Spleen (tissue), 7 donors: ENCODE data around the gene RGS14.

ENCODE experiments used
- POLR2A ChIP-seq, 3 donors: fragments of 450-650 bp; IDR thresholded peaks; one replicate each; pipeline ENCODE4 v1.5.1; 2017; ENCODE audit warnings: antibody characterized with exemption in 3 of 3, mild to moderate bottlenecking in 1 of 3
- POLR2AphosphoS5 ChIP-seq, 3 donors: sonication (generic); formaldehyde crosslinking; IDR thresholded peaks; one replicate each; pipeline ENCODE4 v1.5.1; 2017; ENCODE audit warnings: antibody characterized with exemption in 3 of 3
- TF ChIP-seq, protein P1 (sequence below), 11 experiments: fragments of 200-600 bp in 7 of 11; fragments of 450-650 bp in 4 of 11; sonication (generic) in 4 of 11; IDR thresholded peaks in 8 of 11; conservative IDR thresholded peaks in 3 of 11; 1 replicate in 7 of 11; 2 replicates in 4 of 11; pipeline versions ENCODE4 v1.4.0 to v1.8.0; 2016 to 2021; ENCODE audit warnings: antibody characterized with exemption in 11 of 11, inconsistent platforms in 4 of 11, mild to moderate bottlenecking in 1 of 11
- donor health status: DM: no; HTN: no; CAD: no; lungs with moderate emphysema.
- donor health status: DM: no; HTN: no; CAD: no.
- donor health status: DM: no; HTN: no; CAD: no.

DNA sequence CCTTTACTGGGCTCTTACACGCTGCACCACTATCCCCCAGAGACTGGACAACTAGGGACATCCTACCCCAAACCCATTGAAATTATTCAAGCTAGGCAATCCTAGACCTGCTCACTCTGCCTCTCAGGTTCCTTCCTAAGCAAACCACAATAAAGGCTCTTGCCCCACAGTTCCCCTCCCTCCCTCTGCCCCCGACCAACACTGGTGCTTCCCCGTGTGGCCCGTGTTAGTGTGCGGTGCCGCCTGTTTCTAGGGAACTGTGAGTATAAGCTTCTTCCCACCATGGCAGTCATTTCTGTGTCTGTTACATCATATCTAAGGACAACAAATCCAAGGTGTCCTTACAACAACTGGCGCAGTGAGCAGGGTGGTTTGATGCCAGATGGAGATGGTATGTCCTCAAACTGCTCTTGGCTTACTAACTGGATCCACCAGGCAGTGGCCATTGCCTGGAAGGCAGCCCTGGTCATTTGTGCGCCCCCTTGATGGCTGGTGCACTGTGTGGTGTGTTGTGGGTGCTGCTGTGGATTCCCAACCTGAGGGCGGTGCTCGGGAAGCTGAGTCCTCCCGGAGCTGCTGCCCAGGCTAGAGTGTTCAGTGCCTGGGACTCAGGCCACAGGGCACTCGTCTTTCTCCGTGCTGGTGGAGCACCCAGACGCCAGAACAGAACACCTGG lies 37.7 kb upstream of the RGS14 start:
- TF ChIP-seq, protein P1, sequence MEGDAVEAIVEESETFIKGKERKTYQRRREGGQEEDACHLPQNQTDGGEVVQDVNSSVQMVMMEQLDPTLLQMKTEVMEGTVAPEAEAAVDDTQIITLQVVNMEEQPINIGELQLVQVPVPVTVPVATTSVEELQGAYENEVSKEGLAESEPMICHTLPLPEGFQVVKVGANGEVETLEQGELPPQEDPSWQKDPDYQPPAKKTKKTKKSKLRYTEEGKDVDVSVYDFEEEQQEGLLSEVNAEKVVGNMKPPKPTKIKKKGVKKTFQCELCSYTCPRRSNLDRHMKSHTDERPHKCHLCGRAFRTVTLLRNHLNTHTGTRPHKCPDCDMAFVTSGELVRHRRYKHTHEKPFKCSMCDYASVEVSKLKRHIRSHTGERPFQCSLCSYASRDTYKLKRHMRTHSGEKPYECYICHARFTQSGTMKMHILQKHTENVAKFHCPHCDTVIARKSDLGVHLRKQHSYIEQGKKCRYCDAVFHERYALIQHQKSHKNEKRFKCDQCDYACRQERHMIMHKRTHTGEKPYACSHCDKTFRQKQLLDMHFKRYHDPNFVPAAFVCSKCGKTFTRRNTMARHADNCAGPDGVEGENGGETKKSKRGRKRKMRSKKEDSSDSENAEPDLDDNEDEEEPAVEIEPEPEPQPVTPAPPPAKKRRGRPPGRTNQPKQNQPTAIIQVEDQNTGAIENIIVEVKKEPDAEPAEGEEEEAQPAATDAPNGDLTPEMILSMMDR (IDR thresholded peaks at IDR 0.05 in 8 of 11, conservative IDR thresholded peaks at IDR 0.05 in 3 of 11): no peak
- no peak for TF ChIP-seq POLR2A (IDR thresholded peaks at IDR 0.05)
- TF ChIP-seq POLR2AphosphoS5 (IDR thresholded peaks at IDR 0.05): peak in 1 of 3 donors; percentile 19
